HEK293T (cell line): Measurements from ENCODE around the gene PRCD.

Experiments used
- CTCF ChIA-PET: fragments of 350-600 bp; formaldehyde crosslinking; extraction: SDS; loops from one replicate; lab custom pipeline; 2021; ENCODE audit warnings: antibody characterized with exemption, inconsistent platforms; lab: Yijun Ruan, JAX
- POLR2A ChIA-PET: fragments of 350-600 bp; formaldehyde crosslinking; extraction: SDS; loops from one replicate; lab custom pipeline; 2020; ENCODE audit warnings: antibody characterized with exemption, inconsistent platforms; lab: Yijun Ruan, JAX
- DNase-seq: peaks from one replicate; pipeline ENCODE4 v3.0.0; 2012; ENCODE audit warnings: mixed read lengths; ENCODE audit errors: extremely low spot score
- ARNT ChIP-seq: fragments of 450-650 bp; IDR thresholded peaks from 2 replicates; pipeline ENCODE4 v1.6.1; 2017; ENCODE audit warnings: mild to moderate bottlenecking
- BHLHE40 ChIP-seq: fragments of 450-650 bp; IDR thresholded peaks from 2 replicates; pipeline ENCODE4 v1.6.1; 2016; ENCODE audit warnings: mild to moderate bottlenecking, moderate library complexity, borderline replicate concordance
- CTBP1 ChIP-seq: fragments of 450-650 bp; IDR thresholded peaks from 2 replicates; pipeline ENCODE4 v1.6.1; 2016; ENCODE audit warnings: borderline replicate concordance
- ELF4 ChIP-seq: fragments of 450-650 bp; IDR thresholded peaks from 2 replicates; pipeline ENCODE4 v1.6.1; 2017; ENCODE audit warnings: antibody characterized with exemption
- FOXA1 ChIP-seq: fragments of 450-650 bp; IDR thresholded peaks from 2 replicates; pipeline ENCODE4 v1.6.1; 2016; ENCODE audit warnings: mild to moderate bottlenecking
- FOXK2 ChIP-seq: fragments of 450-650 bp; IDR thresholded peaks from 2 replicates; pipeline ENCODE4 v1.6.1; 2016; ENCODE audit warnings: mild to moderate bottlenecking
- FOXM1 ChIP-seq: fragments of 450-650 bp; IDR thresholded peaks from 2 replicates; pipeline ENCODE4 v1.6.1; 2017; ENCODE audit warnings: mild to moderate bottlenecking, borderline replicate concordance
- HDGF ChIP-seq: fragments of 450-650 bp; IDR thresholded peaks from 2 replicates; pipeline ENCODE4 v1.6.1; 2017; ENCODE audit warnings: antibody characterized with exemption, borderline replicate concordance
- L3MBTL2 ChIP-seq: fragments of 450-650 bp; conservative IDR thresholded peaks from 2 replicates; pipeline ENCODE4 v1.6.1; 2016; ENCODE audit warnings: mild to moderate bottlenecking
- LEF1 ChIP-seq: fragments of 450-650 bp; IDR thresholded peaks from 2 replicates; pipeline ENCODE4 v1.6.1; 2017; ENCODE audit warnings: mild to moderate bottlenecking, borderline replicate concordance
- NFRKB ChIP-seq: fragments of 450-650 bp; IDR thresholded peaks from 2 replicates; pipeline ENCODE4 v1.6.1; 2016; ENCODE audit warnings: mild to moderate bottlenecking, moderate library complexity
- SP1 ChIP-seq: fragments of 450-650 bp; IDR thresholded peaks from 2 replicates; pipeline ENCODE4 v1.6.1; 2017
- SUZ12 ChIP-seq: fragments of 450-650 bp; IDR thresholded peaks from 2 replicates; pipeline ENCODE4 v1.6.1; 2016; ENCODE audit warnings: mild to moderate bottlenecking
- TARDBP ChIP-seq: fragments of 450-650 bp; IDR thresholded peaks from 2 replicates; pipeline ENCODE4 v1.6.1; 2016
- ZNF384 ChIP-seq: fragments of 450-650 bp; IDR thresholded peaks from 2 replicates; pipeline ENCODE4 v1.6.1; 2016
- TF ChIP-seq, protein P1 (sequence below): fragments of 450-650 bp; IDR thresholded peaks from 2 replicates; pipeline ENCODE4 v1.6.1; 2016

Gene PRCD

DNA sequence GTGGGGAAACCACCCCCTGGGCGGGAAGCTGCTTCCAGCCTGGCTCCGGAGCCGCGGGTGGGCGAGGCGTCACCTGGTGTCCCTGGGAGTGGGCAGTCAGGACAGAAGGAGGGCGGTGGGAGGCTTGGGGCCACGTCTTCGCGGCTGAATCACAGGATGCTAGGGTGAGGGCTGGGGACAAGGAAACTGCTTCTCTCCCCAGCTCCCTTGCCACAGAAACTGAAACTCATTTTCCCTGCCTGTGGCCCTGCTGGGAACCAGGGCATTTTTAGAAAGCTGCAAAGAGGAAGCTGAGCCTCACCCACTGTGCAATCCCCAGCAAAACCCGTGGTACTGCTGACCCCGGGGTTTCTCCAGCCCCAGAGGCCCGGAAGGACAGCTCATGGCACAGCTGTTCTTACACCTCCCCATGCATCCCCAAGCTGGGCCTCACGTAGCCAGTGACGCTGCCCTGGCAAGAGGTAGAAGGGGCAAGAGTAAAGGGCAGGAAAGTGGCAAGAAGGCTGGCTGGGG lies 46.8 kb upstream of the PRCD start:
- DNase-seq, result no peak
- ChIA-PET CTCF (interaction anchor here (0.6 to 1.2 kb wide), 2 partner anchors 8 to 43 kb away, joined by 3 to 5 read pairs; no protein-coding TSS in a partner anchor), POLR2A (interaction anchor here (0.8 to 1.7 kb wide), 3 partner anchors 13 to 48 kb away, joined by 3 to 4 read pairs (median 3); no protein-coding TSS in a partner anchor)
- TF ChIP-seq BHLHE40 (no peak), FOXM1 (no peak), SP1 (no peak), CTBP1 (no peak), NFRKB (no peak), L3MBTL2 (no peak), FOXA1 (no peak), ELF4 (no peak), ARNT (no peak), TARDBP (no peak), HDGF (no peak), FOXK2 (no peak), SUZ12 (no peak), ZNF384 (no peak), LEF1 (no peak)
- TF ChIP-seq, protein P1, sequence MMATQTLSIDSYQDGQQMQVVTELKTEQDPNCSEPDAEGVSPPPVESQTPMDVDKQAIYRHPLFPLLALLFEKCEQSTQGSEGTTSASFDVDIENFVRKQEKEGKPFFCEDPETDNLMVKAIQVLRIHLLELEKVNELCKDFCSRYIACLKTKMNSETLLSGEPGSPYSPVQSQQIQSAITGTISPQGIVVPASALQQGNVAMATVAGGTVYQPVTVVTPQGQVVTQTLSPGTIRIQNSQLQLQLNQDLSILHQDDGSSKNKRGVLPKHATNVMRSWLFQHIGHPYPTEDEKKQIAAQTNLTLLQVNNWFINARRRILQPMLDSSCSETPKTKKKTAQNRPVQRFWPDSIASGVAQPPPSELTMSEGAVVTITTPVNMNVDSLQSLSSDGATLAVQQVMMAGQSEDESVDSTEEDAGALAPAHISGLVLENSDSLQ, result no peak

DNA sequence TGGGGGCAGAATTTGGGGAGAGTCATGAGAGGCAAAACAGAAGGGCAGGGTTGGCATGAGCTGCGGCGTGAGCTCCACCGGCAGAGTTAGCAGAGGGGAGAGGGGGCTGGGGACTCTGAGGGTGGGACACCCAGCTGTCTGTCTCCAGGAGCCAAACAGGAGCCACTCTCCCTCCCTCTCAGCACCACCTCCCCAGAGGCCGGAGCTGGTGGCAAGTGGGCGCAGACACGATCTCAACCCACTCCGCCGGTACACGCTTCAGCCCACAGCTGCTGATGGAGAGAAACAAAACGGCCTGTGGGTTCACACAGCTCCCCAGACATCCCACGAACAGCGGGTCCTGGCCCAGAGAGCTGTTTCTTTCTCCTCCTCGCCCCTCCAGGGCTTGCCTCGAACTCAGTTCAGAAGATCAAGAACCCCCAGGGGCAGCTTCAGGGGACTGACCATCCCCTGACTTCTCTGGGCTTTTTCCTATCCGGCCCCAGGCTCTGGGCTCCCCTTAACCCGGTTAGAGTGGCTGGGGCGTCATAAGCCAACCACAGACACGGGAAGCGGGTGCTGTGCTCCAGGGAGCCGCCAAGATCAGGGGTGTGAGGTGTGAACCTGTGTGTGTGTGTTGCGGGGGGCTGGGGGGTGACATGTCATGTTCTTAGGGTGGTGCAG lies 46.2 kb upstream of the PRCD start:
- DNase-seq, result no peak
- no peak for TF ChIP-seq HDGF
- no peak for TF ChIP-seq SP1
- TF ChIP-seq, protein P1, result no peak
- TF ChIP-seq BHLHE40, result no peak
- no peak for TF ChIP-seq CTBP1
- TF ChIP-seq NFRKB, result no peak
- TF ChIP-seq TARDBP, result no peak
- TF ChIP-seq LEF1, result no peak
- no peak for TF ChIP-seq ZNF384
- TF ChIP-seq FOXM1, result no peak
- no peak for TF ChIP-seq FOXA1
- TF ChIP-seq L3MBTL2, result no peak
- TF ChIP-seq FOXK2, result no peak
- TF ChIP-seq ELF4, result no peak
- ChIA-PET CTCF (interaction anchor here (0.6 to 1.2 kb wide), 2 partner anchors 9 to 43 kb away, joined by 3 to 5 read pairs; no protein-coding TSS in a partner anchor), POLR2A (interaction anchor here (0.8 to 1.7 kb wide), 3 partner anchors 13 to 47 kb away, joined by 3 to 4 read pairs (median 3); no protein-coding TSS in a partner anchor)

- TF ChIP-seq FOXM1 (no peak), ELF4 (no peak), ZNF384 (no peak), L3MBTL2 (no peak), SP1 (no peak), FOXK2 (no peak), FOXA1 (no peak), TARDBP (no peak), SUZ12 (no peak)
- TF ChIP-seq, protein P1, result no peak
- DNase-seq, result no peak
- ChIA-PET CTCF (no interaction called here), POLR2A (no interaction called here)
Measured at GRCh38 chr17:76495663-76496400, 44.0 kb upstream of the PRCD start.

GRCh38 chr17:76496464-76496863 lies 43.4 kb upstream of the PRCD start:
- POLR2A ChIA-PET, result no interaction called here
- TF ChIP-seq LEF1 (no peak), FOXK2 (no peak)
- CTCF ChIA-PET, result interaction anchor here (1.2 kb wide), 1 partner anchor 98 kb away, joined by 3 read pairs; no protein-coding TSS in a partner anchor

DNA sequence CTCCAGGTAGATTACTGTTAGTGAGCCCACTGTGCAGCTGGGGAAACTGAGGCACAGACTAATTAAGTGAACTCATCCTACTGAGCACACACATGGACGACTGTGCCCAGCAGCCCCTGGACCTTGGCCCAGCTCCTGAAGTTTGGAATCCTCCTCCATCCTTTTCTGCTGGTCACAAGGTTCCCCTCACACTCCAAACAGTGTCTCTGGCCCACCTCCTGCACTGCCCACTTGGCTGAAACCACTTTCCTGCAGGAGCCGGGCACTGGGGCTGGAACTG lies 42.2 kb upstream of the PRCD start:
- POLR2A ChIA-PET, result interaction anchor here (2.2 kb wide), 1 partner anchor 174 kb away, joined by 6 read pairs; no protein-coding TSS in a partner anchor
- DNase-seq, result no peak
- CTCF ChIA-PET, result interaction anchor here (1.2 to 1.7 kb wide), 3 partner anchors 9 to 99 kb away, joined by 3 to 4 read pairs (median 3); partner anchors contain the start of gene AANAT
- TF ChIP-seq, protein P1, result no peak
- TF ChIP-seq LEF1 (no peak), L3MBTL2 (no peak), TARDBP (no peak), FOXM1 (no peak), SP1 (no peak), HDGF (no peak), FOXK2 (no peak), ELF4 (no peak), NFRKB (no peak)

More at GRCh38 chr17:76496464-76496863, 43.4 kb upstream of the PRCD start:
- DNase-seq, result no peak
